Gastroesophageal sphincter (tissue), 4 donors: Measurements from ENCODE around the gene NT5C3A. TPM values are rescaled to one million over a fixed set of nuclear protein-coding genes. Genes with fewer than 3 reads are reported as not detected.

Experiments used
- ATAC-seq: fragments of 150-250 bp; one replicate; pipeline ENCODE4 v1.9.1; 2016; ENCODE audit warnings: mild to moderate bottlenecking, moderate library complexity
- H3K27ac ChIP-seq, 4 donors: fragments of 200-600 bp; sonication (generic) in 3 of 4; 1 replicate in 3 of 4; 2 replicates in 1 of 4; pipeline ENCODE4 v1.5.1; 2016 to 2019
- H3K27me3 ChIP-seq: fragments of 200-600 bp; sonication (generic); one replicate; pipeline ENCODE4 v1.5.1; 2019
- H3K36me3 ChIP-seq, 2 donors: fragments of 200-600 bp; sonication (generic); one replicate each; pipeline ENCODE4 v1.5.1; 2019; ENCODE audit warnings: control low read depth in 1 of 2
- H3K4me1 ChIP-seq, 3 donors: fragments of 200-600 bp; sonication (generic); 1 replicate in 2 of 3; 2 replicates in 1 of 3; pipeline ENCODE4 v1.5.1; 2016 to 2019; ENCODE audit warnings: control low read depth in 2 of 3
- H3K4me3 ChIP-seq, 2 donors: fragments of 200-600 bp; sonication (generic); one replicate each; pipeline ENCODE4 v1.5.1; 2019; ENCODE audit warnings: mild to moderate bottlenecking in 1 of 2, moderate library complexity in 1 of 2
- H3K9me3 ChIP-seq, 3 donors: fragments of 200-600 bp; sonication (generic); one replicate each; pipeline ENCODE4 v1.5.1; 2017 to 2019; ENCODE audit warnings: control low read depth in 2 of 3
- EP300 ChIP-seq: sonication (generic); formaldehyde crosslinking; IDR thresholded peaks from one replicate; pipeline ENCODE4 v1.6.1; 2017; ENCODE audit warnings: antibody characterized with exemption, mild to moderate bottlenecking
- POLR2A ChIP-seq, 2 donors: fragments of 450-650 bp; IDR thresholded peaks; one replicate each; pipeline ENCODE4 v1.6.1; 2017; ENCODE audit warnings: antibody characterized with exemption in 2 of 2, mild to moderate bottlenecking in 2 of 2, moderate library complexity in 1 of 2
- POLR2AphosphoS5 ChIP-seq: sonication (generic); formaldehyde crosslinking; IDR thresholded peaks from one replicate; pipeline ENCODE4 v1.6.1; 2017; ENCODE audit warnings: antibody characterized with exemption
- WGBS, 2 donors: methylation state at CpG; one replicate each; pipeline ENCODE4 v1.1.5; 2018; ENCODE audit warnings: low coverage in 1 of 2; 5-methylcytosine and 5-hydroxymethylcytosine counted together
- total RNA-seq, 4 donors: library from RNA; depleted of rRNA; stranded (reverse); fragments of >200 nt; gene quantifications; one replicate each; pipeline ENCODE4 v1.1.0, GENCODE V29; 2016
- TF ChIP-seq, protein P1 (sequence below), 4 experiments: fragments of 200-600 bp in 2 of 4; fragments of 450-650 bp in 2 of 4; sonication (generic) in 1 of 4; IDR thresholded peaks; one replicate each; pipeline ENCODE4 v1.5.1; 2017 to 2019; ENCODE audit warnings: antibody characterized with exemption in 4 of 4, mild to moderate bottlenecking in 2 of 4, moderate library complexity in 2 of 4

The NT5C3A gene
- total RNA-seq, 4 donors from 2014 or later: 13.1 to 32.5 (median 20.2) TPM

DNA sequence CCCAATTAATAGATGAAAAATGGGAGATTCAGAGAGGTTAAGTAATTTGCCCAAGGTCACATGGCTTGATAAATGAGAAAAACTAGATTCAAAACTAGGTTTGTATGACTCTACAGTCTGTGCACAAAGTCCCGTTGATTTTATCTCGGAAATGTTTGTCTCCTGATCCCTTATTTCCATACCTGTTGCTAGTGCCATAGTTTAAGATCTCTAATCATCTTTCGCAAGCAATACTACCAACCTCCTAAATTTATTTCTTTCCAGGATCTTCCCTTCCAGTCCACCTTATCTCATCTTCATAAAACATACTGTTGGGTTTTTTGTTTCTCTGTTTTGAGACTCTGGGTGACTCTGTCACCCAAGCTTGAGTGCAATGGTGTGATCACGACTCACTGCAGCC is 2.9 kb downstream of the NT5C3A start:
- Histone ChIP-seq H3K27ac (no peak overlapping the region), H3K27me3 (no peaks in the 10 kb centered on the region), H3K36me3 (peaks cover 0 to 9% of the 10 kb centered on the region in 2 donors), H3K4me1 (peaks cover 0 to 55% (median 10%) of the 10 kb centered on the region in 3 donors), H3K4me3 (no peak overlapping the region), H3K9me3 (no peaks in the 10 kb centered on the region)
- no peak for ATAC-seq
- TF ChIP-seq EP300 (no peak), POLR2AphosphoS5 (no peak), POLR2A (IDR thresholded peaks at IDR 0.05) (no peak)
- TF ChIP-seq, protein P1, sequence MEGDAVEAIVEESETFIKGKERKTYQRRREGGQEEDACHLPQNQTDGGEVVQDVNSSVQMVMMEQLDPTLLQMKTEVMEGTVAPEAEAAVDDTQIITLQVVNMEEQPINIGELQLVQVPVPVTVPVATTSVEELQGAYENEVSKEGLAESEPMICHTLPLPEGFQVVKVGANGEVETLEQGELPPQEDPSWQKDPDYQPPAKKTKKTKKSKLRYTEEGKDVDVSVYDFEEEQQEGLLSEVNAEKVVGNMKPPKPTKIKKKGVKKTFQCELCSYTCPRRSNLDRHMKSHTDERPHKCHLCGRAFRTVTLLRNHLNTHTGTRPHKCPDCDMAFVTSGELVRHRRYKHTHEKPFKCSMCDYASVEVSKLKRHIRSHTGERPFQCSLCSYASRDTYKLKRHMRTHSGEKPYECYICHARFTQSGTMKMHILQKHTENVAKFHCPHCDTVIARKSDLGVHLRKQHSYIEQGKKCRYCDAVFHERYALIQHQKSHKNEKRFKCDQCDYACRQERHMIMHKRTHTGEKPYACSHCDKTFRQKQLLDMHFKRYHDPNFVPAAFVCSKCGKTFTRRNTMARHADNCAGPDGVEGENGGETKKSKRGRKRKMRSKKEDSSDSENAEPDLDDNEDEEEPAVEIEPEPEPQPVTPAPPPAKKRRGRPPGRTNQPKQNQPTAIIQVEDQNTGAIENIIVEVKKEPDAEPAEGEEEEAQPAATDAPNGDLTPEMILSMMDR (IDR thresholded peaks at IDR 0.05): no peak
- 29 to 96% methylated on average over 3 to 4 of the region's 4 CpGs for WGBS, 2 donors

GRCh38 chr7:33055158-33055557 is 7.4 kb downstream of the NT5C3A start:
- ATAC-seq: no peak
- Histone ChIP-seq H3K4me1 (peaks cover 0 to 53% (median 4%) of the 10 kb centered on the region in 3 donors), H3K36me3 (peaks cover 0 to 9% of the 10 kb centered on the region in 2 donors), H3K9me3 (no peaks in the 10 kb centered on the region), H3K4me3 (no peak overlapping the region), H3K27me3 (no peaks in the 10 kb centered on the region), H3K27ac (no peak overlapping the region)
- TF ChIP-seq, protein P1 (IDR thresholded peaks at IDR 0.05): no peak
- TF ChIP-seq POLR2A (IDR thresholded peaks at IDR 0.05) (no peak), POLR2AphosphoS5 (no peak)
- WGBS, 2 donors: 85 to 100% methylated on average over 1 to 5 of the region's 5 CpGs

GRCh38 chr7:33054261-33054964 is 8.2 kb downstream of the NT5C3A start:
- no peak for ATAC-seq
- no peak overlapping the region for H3K4me3 ChIP-seq

DNA sequence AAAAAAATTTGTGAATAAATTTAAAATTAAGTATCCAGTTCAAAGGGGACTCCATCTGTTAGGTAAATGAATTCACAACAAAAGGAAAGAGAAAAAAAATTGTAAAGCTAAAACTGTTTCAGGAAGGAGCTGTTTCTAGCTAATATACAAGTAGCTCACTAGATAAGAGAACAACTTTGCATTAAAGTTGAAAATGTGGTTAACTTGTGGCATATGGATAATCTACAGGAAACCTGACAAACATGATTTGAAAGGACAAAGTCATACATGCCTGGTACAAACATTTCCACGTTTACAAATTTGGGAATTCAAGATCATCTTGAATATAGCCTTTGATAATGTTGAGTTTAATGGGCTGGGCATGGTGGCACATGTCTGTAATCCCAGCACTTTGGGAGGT is 8.9 kb downstream of the NT5C3A start:
- H3K4me3 ChIP-seq: no peak overlapping the region
- no peak overlapping the region for H3K27ac ChIP-seq
- H3K36me3 ChIP-seq: peaks cover 0 to 9% of the 10 kb centered on the region in 2 donors
- H3K4me1 ChIP-seq: peaks cover 0 to 50% (median 5%) of the 10 kb centered on the region in 3 donors
- WGBS, 2 donors: 11 to 67% methylated on average over 1 of the region's 1 CpG
- H3K9me3 ChIP-seq: no peaks in the 10 kb centered on the region
- ATAC-seq: no peak
- no peaks in the 10 kb centered on the region for H3K27me3 ChIP-seq
- TF ChIP-seq, protein P1 (IDR thresholded peaks at IDR 0.05): no peak
- TF ChIP-seq POLR2A (IDR thresholded peaks at IDR 0.05): no peak
- TF ChIP-seq POLR2AphosphoS5: no peak
- TF ChIP-seq EP300: no peak

More at GRCh38 chr7:33054261-33054964, 8.2 kb downstream of the NT5C3A start:
- peaks cover 0 to 9% of the 10 kb centered on the region in 2 donors for H3K36me3 ChIP-seq
- WGBS, 2 donors: 69 to 88% methylated on average over 2 of the region's 2 CpGs
- H3K27ac ChIP-seq: no peak overlapping the region
- peaks cover 0 to 53% (median 5%) of the 10 kb centered on the region in 3 donors for H3K4me1 ChIP-seq
- H3K9me3 ChIP-seq: no peaks in the 10 kb centered on the region
- TF ChIP-seq POLR2A (IDR thresholded peaks at IDR 0.05) (no peak), EP300 (no peak), POLR2AphosphoS5 (no peak)
- TF ChIP-seq, protein P1 (IDR thresholded peaks at IDR 0.05): no peak
- H3K27me3 ChIP-seq: no peaks in the 10 kb centered on the region
